ENCODE measurements around the gene MED6.

Gene MED6

GRCh38 chr14:70619708-70620107 is 19.3 kb upstream of the MED6 start:
- Histone ChIP-seq H3K36me3 (ENCODE audit: low read depth) (no peaks in the 10 kb centered on the region), H3K27ac (ENCODE audit: poor library complexity, severe bottlenecking) (no peak overlapping the region), H3K9me3 (ENCODE audit: severe bottlenecking) (peaks cover 5% of the 10 kb centered on the region), H3K4me1 (ENCODE audit: insufficient read depth, poor library complexity, severe bottlenecking) (peaks cover 14% of the 10 kb centered on the region), H3K4me3 (ENCODE audit: severe bottlenecking) (no peak overlapping the region), H3K27me3 (ENCODE audit: insufficient read depth, poor library complexity, severe bottlenecking) (no peaks in the 10 kb centered on the region)
- ATAC-seq (ENCODE audit: low read depth) (peak; percentile 72), DNase-seq (ENCODE audit: low spot score) (no peak)
- TF ChIP-seq CTCF (IDR thresholded peaks at IDR 0.05; ENCODE audit: poor library complexity, severe bottlenecking): no peak

- H3K27me3 ChIP-seq (ENCODE audit: insufficient read depth, poor library complexity, severe bottlenecking): no peaks in the 10 kb centered on the region
- no peaks in the 10 kb centered on the region for H3K36me3 ChIP-seq (ENCODE audit: low read depth)
- DNase-seq (ENCODE audit: low spot score) (no peak), ATAC-seq (ENCODE audit: low read depth) (no peak)
- peaks cover 14% of the 10 kb centered on the region for H3K4me1 ChIP-seq (ENCODE audit: insufficient read depth, poor library complexity, severe bottlenecking)
- H3K27ac ChIP-seq (ENCODE audit: poor library complexity, severe bottlenecking): no peak overlapping the region
- no peak overlapping the region for H3K4me3 ChIP-seq (ENCODE audit: severe bottlenecking)
- no peak for TF ChIP-seq CTCF (IDR thresholded peaks at IDR 0.05; ENCODE audit: poor library complexity, severe bottlenecking)
- H3K9me3 ChIP-seq (ENCODE audit: severe bottlenecking): peaks cover 3% of the 10 kb centered on the region
Observed at GRCh38 chr14:70618314-70618713, 17.9 kb upstream of the MED6 start.

GRCh38 chr14:70616646-70617045 is 16.2 kb upstream of the MED6 start:
- Histone ChIP-seq H3K36me3 (ENCODE audit: low read depth) (no peaks in the 10 kb centered on the region), H3K27ac (ENCODE audit: poor library complexity, severe bottlenecking) (no peak overlapping the region), H3K27me3 (ENCODE audit: insufficient read depth, poor library complexity, severe bottlenecking) (no peaks in the 10 kb centered on the region), H3K4me1 (ENCODE audit: insufficient read depth, poor library complexity, severe bottlenecking) (peaks cover 14% of the 10 kb centered on the region), H3K9me3 (ENCODE audit: severe bottlenecking) (no peaks in the 10 kb centered on the region), H3K4me3 (ENCODE audit: severe bottlenecking) (no peak overlapping the region)
- ATAC-seq (ENCODE audit: low read depth) (peak; percentile 42; the same call in 2 of the 3 replicates), DNase-seq (ENCODE audit: low spot score) (no peak)
- no peak for TF ChIP-seq CTCF (IDR thresholded peaks at IDR 0.05; ENCODE audit: poor library complexity, severe bottlenecking)

- Histone ChIP-seq H3K36me3 (ENCODE audit: low read depth) (no peaks in the 10 kb centered on the region), H3K9me3 (ENCODE audit: severe bottlenecking) (no peaks in the 10 kb centered on the region), H3K27ac (ENCODE audit: poor library complexity, severe bottlenecking) (no peak overlapping the region), H3K27me3 (ENCODE audit: insufficient read depth, poor library complexity, severe bottlenecking) (no peaks in the 10 kb centered on the region), H3K4me1 (ENCODE audit: insufficient read depth, poor library complexity, severe bottlenecking) (no peaks in the 10 kb centered on the region), H3K4me3 (ENCODE audit: severe bottlenecking) (no peak overlapping the region)
- ATAC-seq (ENCODE audit: low read depth) (no peak), DNase-seq (ENCODE audit: low spot score) (no peak)
- no peak for TF ChIP-seq CTCF (IDR thresholded peaks at IDR 0.05; ENCODE audit: poor library complexity, severe bottlenecking)
Observed at GRCh38 chr14:70611216-70611615, 10.8 kb upstream of the MED6 start.

- H3K4me1 ChIP-seq (ENCODE audit: insufficient read depth, poor library complexity, severe bottlenecking): peaks cover 12% of the 10 kb centered on the region
- H3K4me3 ChIP-seq (ENCODE audit: severe bottlenecking): no peak overlapping the region
- peaks cover 11% of the 10 kb centered on the region for H3K36me3 ChIP-seq (ENCODE audit: low read depth)
- H3K27me3 ChIP-seq (ENCODE audit: insufficient read depth, poor library complexity, severe bottlenecking): no peaks in the 10 kb centered on the region
- H3K9me3 ChIP-seq (ENCODE audit: severe bottlenecking): no peaks in the 10 kb centered on the region
- no peak for ATAC-seq (ENCODE audit: low read depth)
- H3K27ac ChIP-seq (ENCODE audit: poor library complexity, severe bottlenecking): no peak overlapping the region
- DNase-seq (ENCODE audit: low spot score): no peak
- TF ChIP-seq CTCF (IDR thresholded peaks at IDR 0.05; ENCODE audit: poor library complexity, severe bottlenecking): no peak
Observed at GRCh38 chr14:70602254-70602653, 1.8 kb upstream of the MED6 start.

Measured in RWPE2 (cell line).